Measurements from ENCODE around the gene DLG2. TPM values are rescaled to one million over a fixed set of nuclear protein-coding genes. Genes with fewer than 3 reads are reported as not detected.
"Not testable (repeated sequence)": the region's sequence is repeated elsewhere in the genome, so short reads cannot be mapped to it uniquely, and the experiment has no call there.

The DLG2 gene
- total RNA-seq, 4 donors from 2014 or later: 2.9 to 30.2 (median 22.6) TPM

- no peaks in the 10 kb centered on the region for H3K36me3 ChIP-seq
- H3K4me1 ChIP-seq: no peaks in the 10 kb centered on the region
- no peaks in the 10 kb centered on the region for H3K27me3 ChIP-seq
- no peaks in the 10 kb centered on the region for H3K9me3 ChIP-seq
- H3K4me3 ChIP-seq: no peak overlapping the region
- no peak overlapping the region for H3K27ac ChIP-seq
- intact Hi-C loops (cut with DNase I; ENCODE audit: low total_unique reads): no loop called here
- TF ChIP-seq, protein P1, sequence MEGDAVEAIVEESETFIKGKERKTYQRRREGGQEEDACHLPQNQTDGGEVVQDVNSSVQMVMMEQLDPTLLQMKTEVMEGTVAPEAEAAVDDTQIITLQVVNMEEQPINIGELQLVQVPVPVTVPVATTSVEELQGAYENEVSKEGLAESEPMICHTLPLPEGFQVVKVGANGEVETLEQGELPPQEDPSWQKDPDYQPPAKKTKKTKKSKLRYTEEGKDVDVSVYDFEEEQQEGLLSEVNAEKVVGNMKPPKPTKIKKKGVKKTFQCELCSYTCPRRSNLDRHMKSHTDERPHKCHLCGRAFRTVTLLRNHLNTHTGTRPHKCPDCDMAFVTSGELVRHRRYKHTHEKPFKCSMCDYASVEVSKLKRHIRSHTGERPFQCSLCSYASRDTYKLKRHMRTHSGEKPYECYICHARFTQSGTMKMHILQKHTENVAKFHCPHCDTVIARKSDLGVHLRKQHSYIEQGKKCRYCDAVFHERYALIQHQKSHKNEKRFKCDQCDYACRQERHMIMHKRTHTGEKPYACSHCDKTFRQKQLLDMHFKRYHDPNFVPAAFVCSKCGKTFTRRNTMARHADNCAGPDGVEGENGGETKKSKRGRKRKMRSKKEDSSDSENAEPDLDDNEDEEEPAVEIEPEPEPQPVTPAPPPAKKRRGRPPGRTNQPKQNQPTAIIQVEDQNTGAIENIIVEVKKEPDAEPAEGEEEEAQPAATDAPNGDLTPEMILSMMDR (IDR thresholded peaks at IDR 0.05): no peak
- no peak for TF ChIP-seq POLR2A (IDR thresholded peaks at IDR 0.05)
- DNase-seq: no peak
Observed at GRCh38 chr11:85277693-85278092, 349.5 kb downstream of the DLG2 start.

DNA sequence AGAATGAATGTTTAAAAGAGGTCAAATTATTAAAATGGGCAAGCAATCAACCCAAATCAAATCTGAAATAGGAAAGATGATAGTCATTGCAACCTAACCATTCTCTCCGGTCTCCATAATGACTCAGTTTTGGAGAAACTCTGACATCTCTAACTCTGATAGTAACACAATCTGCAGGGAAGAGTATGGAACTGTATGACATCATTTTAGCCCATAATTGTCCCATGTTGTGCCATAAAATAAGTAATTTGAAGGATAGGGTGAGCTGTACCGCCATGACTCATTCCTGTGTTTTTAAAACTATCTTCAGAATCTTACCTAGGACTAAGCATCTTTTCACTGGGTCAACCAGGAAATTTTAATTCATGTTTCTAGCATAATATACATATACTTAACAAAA is 350.8 kb downstream of the DLG2 start:
- Histone ChIP-seq H3K27me3 (no peaks in the 10 kb centered on the region), H3K27ac (no peak overlapping the region), H3K4me1 (no peaks in the 10 kb centered on the region), H3K4me3 (no peak overlapping the region), H3K36me3 (no peaks in the 10 kb centered on the region), H3K9me3 (no peaks in the 10 kb centered on the region)
- DNase-seq: no peak
- intact Hi-C loops (cut with DNase I; ENCODE audit: low total_unique reads): no loop called here
- TF ChIP-seq POLR2A (IDR thresholded peaks at IDR 0.05): no peak
- TF ChIP-seq, protein P1 (IDR thresholded peaks at IDR 0.05): no peak

DNA sequence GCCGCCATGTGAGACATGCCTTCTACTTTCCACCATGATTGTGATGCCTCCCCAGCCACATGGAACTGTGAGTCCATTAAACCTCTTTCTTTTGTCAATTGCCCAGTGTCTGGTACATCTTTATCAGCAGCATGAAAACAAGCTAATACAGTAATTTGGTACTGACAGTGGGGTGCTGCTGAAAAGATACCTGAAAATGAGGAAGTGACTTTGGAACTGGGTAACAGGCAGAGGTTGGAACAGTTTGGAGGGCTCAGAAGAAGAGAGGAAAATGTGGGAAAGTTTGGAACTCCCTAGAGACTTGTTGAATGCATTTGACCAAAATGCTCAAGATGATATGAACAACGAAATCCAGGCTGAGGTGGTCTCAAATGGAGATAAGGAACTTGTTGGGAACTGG is 356.8 kb downstream of the DLG2 start:
- DNase-seq; H3K27ac ChIP-seq; H3K27me3 ChIP-seq; H3K4me3 ChIP-seq; H3K36me3 ChIP-seq; intact Hi-C loops (cut with DNase I; ENCODE audit: low total_unique reads); H3K4me1 ChIP-seq; H3K9me3 ChIP-seq: not testable (repeated sequence)

GRCh38 chr11:85269109-85269508 is 358.0 kb downstream of the DLG2 start:
- no peak for DNase-seq
- H3K9me3 ChIP-seq: no peaks in the 10 kb centered on the region
- H3K27me3 ChIP-seq: no peaks in the 10 kb centered on the region
- no peaks in the 10 kb centered on the region for H3K4me1 ChIP-seq
- H3K27ac ChIP-seq: no peak overlapping the region
- TF ChIP-seq, protein P1 (IDR thresholded peaks at IDR 0.05): no peak
- no peak for TF ChIP-seq POLR2A (IDR thresholded peaks at IDR 0.05)
- no peaks in the 10 kb centered on the region for H3K36me3 ChIP-seq
- intact Hi-C loops (cut with DNase I; ENCODE audit: low total_unique reads): no loop called here
- H3K4me3 ChIP-seq: no peak overlapping the region

GRCh38 chr11:85266646-85267045 is 360.5 kb downstream of the DLG2 start:
- Histone ChIP-seq H3K4me1 (no peaks in the 10 kb centered on the region), H3K4me3 (no peak overlapping the region), H3K27me3 (no peaks in the 10 kb centered on the region), H3K9me3 (no peaks in the 10 kb centered on the region), H3K36me3 (no peaks in the 10 kb centered on the region), H3K27ac (no peak overlapping the region)
- TF ChIP-seq, protein P1 (IDR thresholded peaks at IDR 0.05): no peak
- TF ChIP-seq POLR2A (IDR thresholded peaks at IDR 0.05): no peak
- intact Hi-C loops (cut with DNase I; ENCODE audit: low total_unique reads): no loop called here
- no peak for DNase-seq

DNA sequence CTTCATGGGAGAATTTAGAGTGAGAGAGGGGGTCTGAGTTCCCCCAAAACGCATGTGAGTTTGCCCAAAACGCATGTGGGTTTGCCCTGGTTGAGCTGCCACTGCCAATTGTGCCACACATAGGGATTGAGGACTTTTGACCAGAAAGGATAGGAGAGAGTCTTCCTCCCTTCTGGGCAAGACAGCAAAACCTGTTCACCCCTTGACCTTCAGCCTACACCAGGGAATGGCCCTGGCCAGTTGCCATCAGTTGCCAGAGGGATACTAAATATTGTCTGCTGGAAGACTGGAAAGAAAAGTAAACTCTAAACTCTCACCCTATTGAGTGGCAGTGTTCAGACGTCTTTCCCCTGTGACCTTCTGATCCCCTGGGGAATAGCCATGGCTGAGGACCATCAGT is 363.8 kb downstream of the DLG2 start:
- no peaks in the 10 kb centered on the region for H3K36me3 ChIP-seq
- DNase-seq: no peak
- H3K27ac ChIP-seq: no peak overlapping the region
- H3K27me3 ChIP-seq: no peaks in the 10 kb centered on the region
- intact Hi-C loops (cut with DNase I; ENCODE audit: low total_unique reads): no loop called here
- no peaks in the 10 kb centered on the region for H3K9me3 ChIP-seq
- H3K4me1 ChIP-seq: no peaks in the 10 kb centered on the region
- TF ChIP-seq POLR2A (IDR thresholded peaks at IDR 0.05): no peak
- TF ChIP-seq, protein P1 (IDR thresholded peaks at IDR 0.05): no peak
- no peak overlapping the region for H3K4me3 ChIP-seq

All from uterus (tissue), 4 donors.